GM18867 (cell line): ENCODE data around the gene ZNF341.

Source experiments
- ATAC-seq: cut with Tn5 transposase; IDR thresholded peaks from one replicate; pipeline ENCODE4 v1.9.1; 2021; ENCODE audit warnings: mild to moderate bottlenecking, moderate library complexity; ENCODE audit not compliant: unreplicated experiment

The ZNF341 gene

DNA sequence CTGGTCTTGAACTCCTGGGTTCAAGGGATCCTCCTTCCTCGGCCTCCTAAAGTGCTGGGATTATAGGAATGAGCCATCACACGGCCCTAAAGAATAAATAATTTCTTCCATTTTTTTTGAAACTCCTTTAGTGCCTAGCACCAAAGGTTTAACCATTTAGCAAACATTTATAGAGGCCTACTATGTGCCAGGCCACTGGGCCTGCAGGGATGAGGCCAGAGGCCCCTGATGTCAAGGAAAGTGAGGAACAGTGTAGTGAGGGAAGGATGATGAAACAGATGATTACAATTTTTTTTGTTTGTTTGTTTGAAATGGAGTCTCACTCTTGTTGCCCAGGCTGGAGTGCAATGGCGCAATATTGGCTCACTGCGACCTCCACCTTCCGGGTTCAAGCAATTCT lies 33.8 kb downstream of the ZNF341 start:
- no peak for ATAC-seq

DNA sequence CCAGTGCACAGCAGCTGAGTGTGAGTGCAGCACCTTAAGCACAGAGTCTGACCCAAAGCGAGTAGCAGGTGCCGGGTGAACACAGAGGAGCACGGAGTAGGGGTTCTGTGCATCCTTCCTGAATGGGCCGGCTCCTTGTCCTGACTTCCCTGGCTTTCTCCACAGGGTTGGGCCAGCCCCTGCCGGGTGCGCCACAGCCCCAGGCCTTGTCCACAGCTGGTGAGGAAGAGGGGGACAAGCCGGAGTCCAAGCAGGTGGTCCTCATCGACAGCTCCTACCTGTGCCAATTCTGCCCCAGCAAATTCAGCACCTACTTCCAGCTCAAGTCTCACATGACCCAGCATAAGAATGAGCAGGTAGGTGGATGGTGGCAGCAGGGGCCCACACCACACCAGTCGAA lies 34.9 kb downstream of the ZNF341 start:
- ATAC-seq, result no peak

DNA sequence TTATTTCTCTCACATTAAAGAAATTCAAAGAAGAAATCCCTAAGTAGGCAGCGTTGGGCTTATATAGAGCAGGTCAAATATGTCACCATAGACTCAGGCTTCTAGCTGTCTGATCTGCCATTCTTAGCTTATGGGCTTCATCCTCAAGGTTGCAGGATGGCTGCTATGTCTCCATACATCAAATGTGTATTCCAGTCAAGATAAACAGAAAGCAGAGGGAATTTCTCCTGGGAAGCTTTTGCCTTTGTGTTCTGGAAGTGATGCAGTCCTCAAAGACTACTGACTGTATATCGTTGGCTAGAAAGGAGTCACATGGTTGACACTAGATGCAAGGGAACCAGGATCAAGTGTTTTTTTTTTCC lies 36.0 kb downstream of the ZNF341 start:
- ATAC-seq, result no peak

DNA sequence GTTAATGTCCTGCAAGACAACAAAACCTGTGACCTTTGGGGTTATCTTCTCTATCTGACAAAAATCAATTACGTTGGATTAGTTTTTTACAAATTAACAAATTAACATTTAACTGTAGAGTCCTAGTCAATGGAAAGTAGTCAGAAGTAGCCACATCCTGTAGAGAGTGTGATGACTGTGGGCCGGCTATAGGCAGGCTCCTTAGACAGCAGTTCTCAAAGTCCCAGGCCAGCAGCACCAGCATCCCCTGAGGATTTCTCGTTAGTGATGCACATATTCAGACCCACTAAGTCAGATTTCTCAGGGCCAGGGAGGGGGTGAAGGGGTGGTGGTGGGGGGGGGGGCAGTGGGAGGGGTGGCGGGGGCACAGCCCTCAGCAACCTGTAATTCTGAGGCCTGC lies 37.2 kb downstream of the ZNF341 start:
- ATAC-seq, result no peak

DNA sequence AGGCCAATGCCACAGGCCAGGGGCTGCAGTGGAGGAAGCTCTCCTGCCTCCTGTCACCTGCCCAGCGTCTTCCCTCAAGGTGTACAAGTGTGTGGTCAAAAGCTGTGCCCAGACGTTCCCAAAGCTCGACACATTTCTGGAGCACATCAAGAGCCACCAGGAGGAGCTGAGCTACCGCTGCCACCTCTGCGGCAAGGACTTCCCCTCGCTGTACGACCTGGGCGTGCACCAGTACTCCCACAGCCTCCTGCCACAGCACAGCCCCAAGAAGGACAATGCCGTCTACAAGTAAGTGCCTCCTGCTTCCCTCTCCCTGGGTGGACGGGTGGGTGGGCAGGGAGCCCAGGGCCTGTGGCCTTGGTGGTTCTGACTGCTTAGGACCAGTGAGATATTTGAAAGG lies 38.2 kb downstream of the ZNF341 start:
- ATAC-seq, result no peak

DNA sequence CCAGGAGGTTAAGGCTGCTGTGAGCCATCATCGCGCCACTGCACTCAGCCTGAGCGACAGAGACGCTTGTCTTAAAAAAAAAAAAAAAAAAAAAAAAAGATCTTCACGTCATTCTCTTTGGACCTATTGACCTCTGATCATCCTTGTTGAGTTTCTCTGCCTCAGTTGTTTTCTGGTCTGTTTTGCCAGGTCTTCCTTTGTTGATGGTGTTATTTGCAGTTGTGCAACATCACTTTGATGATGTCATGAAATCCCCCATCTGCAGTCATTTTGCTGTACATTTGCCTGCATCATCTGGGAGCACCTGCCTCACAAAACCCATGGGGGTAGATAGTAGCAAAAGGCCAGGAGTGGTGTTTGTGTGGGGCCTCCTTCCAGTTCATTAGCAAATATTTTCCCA lies 40.1 kb downstream of the ZNF341 start:
- no peak for ATAC-seq

DNA sequence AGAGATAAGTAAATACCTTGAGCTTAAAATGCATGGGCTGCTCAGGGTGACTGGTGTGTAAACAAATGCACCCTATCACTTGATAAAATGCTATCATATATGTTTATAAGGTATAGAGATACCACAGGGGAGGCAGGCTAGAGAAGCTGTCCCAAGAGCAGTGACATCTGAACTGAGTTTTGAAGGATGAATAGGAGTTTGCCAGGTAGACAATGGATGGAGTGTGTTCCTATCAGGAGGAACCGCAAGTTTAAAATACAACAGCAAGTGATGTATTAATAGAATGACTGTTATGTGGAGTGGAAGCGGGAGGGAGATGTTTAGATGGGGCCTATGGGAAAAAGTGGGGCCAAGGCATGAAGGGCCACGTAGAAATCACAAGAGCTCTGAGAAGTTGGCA lies 40.6 kb downstream of the ZNF341 start:
- ATAC-seq, result no peak

DNA sequence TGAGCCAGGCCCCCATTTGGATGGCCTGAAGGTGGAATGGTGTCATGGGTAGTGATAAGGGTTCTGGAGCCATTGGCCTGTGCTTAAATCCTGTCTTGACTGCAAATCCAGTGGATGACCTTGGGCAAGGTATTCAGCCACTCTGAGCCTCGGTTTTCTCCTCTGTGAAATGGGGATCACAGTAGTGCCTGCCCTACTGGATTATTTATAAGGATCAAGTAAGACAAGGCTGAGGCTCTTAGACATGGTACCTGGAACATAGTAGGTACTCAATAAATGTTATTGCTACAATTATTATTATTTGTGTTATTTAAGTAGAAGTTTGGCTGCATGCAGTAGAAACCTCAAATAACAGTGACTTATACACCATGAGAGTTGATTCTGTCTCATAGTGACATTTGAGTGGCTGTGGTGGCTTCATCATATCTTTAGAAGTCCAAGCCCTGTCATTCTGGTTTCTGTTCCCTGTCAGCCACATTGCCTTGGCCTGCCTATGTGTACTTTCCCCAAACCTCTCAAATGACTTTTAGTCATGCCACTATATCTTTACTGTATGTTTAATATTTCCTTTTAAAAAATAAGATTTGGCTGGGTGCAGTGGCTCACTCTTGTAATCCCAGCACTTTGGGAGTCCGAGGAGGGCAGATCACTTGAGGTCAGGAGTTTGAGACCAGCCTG lies 41.8 kb downstream of the ZNF341 start:
- ATAC-seq, result peak; percentile 61

DNA sequence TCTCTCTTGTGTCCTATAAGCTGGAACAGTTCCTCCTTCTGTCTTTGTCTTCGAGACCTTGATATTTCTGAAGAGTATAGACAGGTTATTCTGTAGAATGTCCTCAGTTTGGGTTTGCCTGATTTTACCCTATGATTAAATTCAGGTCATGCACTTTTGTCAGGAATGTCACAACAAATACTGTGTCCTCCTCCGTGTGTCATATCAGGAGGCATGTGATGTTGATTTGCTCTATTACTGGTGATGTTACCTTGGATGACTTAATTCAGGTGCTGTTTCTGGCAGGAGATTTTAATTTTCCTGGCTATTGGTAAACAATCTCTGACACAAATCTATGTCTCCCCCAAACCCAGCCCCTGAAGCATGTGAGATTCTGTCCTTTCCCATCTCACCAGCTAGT lies 46.0 kb downstream of the ZNF341 start:
- ATAC-seq, result no peak

DNA sequence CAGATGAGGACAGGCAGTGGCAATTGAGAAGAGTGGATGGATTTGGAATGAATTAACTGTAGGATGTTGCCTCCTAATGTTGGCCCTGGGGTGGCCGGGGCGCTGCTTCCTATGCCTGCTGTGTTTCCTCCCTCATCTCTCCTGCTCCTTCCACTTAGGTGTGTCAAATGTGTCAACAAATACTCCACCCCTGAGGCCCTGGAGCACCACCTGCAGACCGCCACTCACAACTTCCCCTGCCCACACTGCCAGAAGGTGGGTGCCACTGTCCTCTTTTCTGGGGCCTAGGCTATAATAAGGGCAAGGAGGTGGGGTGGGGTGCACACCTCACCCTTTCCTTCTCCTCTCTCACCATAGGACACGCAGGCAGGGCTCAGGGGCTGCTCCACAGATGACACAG lies 49.3 kb downstream of the ZNF341 start:
- no peak for ATAC-seq

DNA sequence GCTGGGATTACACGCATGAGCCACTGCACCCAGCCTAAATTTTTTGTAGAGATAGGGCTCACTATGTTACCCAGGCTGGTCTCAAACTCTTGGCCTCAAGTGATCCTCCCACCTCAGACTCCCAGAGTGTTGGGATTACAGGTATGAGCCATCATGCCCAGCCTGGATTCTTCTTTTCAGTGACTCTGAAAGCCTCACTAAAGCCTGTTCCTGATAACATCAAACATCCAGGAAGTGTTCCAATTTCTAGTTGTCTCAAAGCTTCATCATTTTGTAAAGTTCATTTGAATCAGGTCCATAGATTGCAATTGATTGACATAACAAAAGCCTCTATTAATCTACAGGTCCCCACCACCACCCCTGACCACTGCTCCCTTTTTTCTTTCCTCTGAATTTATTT lies 50.1 kb downstream of the ZNF341 start:
- no peak for ATAC-seq

DNA sequence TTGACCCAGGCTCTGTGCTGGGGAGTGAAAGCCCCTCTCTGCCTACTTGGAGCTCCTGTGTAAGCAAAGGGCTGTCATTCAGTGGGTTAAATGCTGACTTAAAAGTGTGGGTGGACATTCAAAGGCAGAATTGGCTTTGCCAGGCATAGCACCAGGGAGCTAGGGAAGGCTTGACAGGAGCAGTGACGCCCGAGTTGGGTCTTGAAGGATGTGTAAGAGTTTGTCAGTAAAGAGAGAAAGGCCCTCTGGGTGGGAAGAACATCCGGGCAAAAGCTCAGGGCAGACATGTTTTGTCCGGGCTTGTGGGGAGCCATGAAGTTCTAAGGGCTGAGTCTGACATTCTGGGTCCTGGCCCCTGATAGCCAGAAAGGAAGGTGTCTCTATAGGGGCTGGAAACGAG lies 51.5 kb downstream of the ZNF341 start:
- no peak for ATAC-seq

DNA sequence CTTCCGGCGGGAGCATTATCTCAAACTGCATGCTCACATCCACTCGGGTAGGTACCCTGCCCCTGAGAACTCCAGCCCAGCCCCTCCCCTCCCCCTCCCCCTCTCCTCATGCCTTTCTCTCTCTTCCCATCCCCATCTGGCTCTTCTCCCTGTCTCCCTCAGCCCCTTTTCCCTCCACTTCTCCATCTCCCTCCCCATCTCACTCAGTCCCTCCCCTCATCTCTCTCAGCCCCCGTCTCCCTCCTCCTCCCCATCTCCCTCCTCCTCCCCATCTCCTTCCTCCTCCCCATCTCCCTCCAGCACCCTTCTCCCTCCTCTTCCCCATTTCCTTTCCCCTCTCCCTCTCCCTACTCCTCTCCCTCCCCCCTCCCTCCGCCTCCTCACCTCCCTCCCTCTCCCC lies 52.0 kb downstream of the ZNF341 start:
- ATAC-seq, result no peak

DNA sequence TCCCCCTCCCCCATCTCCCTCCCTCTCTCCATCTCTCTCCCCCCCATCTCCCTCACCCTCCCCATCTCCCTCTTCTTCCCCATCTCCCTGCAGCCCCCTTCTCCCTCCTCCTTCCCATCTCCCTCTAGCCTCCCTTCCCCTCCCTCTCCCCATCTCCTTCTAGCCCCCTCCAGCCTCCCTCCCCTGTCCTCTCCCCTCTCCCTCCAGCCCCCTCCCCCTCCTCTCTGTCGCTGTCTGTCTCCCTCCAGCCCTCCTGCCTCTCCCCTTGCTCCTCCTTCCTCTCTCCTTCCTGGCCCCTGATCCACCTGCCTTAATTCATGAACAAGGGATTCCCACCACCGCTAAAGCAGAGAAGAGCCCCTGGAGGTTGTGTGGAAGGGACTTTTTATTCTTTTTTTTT lies 52.4 kb downstream of the ZNF341 start:
- ATAC-seq, result no peak

DNA sequence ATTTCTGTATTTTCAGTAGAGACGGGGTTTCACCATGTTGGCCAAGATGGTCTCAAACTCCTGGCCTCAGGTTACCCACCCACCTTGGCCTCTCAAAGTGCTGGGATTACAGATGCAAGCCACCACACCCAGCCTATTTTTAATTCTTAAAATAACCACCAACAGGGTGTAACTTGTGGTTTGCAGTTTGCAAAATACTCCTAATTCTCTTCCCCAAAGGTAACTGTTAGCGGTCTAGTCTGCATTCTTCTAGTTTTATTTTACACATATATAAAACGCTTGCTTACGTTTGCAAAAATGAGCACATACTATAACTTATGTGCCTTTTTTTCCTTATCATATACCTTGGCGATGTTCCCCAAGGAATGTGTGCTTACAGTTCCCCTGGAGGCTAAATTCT lies 53.7 kb downstream of the ZNF341 start:
- no peak for ATAC-seq

DNA sequence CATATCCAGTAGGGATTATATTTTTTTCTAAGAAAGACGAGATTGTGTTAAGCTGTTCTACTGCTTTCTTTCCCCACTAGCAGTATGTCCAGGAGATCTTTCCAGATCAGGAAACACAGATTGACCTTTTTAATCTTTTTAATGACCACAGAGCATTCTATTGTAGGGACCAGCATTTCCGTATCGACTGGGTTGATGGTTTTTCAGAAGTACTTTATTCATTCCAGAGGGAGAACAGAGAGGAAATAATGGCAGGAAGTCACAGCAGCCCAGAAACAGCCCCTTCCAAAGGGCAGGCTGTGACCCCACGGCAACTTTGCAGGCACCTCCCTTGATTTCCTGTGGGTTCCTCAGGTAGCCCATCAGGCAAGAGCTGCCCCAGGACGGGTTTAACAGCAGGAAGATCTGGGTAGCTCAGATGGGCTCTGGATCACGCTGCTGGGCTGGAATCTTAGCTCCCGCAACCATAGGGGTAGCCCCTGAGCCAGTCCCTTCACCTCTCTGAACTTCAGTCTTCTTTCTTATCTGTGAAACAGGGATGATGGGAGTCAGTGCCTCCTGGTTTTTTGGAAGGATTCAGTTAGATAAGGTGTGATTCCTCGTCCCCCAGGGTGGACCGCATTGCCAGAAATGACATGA lies 55.6 kb downstream of the ZNF341 start:
- ATAC-seq, result no peak

DNA sequence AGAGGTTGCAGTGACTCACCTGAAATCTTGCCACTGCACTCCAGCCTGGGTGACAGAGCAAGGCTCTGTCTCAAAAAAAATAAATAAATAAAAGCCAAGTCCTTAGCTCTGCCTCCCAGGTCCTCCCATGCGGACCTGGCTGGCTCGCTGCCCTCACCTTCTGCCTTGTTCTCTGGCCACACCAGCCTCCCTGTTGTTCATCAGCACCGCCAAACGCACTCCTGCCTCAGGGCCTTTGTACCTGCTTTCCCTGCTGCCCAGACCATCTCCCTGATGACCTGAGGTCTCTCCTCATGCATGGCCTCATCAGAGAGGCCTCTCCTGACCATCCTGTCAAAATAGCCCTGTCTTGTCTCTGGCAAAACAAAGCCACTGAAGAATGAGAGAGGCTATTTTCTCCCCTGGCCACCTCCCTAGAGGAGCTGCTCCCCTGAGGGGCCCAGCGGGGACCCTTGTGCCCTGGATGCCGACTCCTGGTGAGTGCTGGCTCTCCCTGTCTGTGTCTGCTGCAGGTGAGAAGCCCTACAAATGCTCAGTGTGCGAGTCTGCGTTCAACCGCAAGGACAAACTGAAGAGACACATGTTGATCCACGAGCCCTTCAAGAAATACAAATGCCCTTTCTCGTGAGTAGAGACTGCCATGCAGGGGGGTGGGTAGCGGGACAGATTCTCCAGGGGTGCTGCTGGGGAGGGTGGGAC lies 56.7 kb downstream of the ZNF341 start:
- no peak for ATAC-seq

DNA sequence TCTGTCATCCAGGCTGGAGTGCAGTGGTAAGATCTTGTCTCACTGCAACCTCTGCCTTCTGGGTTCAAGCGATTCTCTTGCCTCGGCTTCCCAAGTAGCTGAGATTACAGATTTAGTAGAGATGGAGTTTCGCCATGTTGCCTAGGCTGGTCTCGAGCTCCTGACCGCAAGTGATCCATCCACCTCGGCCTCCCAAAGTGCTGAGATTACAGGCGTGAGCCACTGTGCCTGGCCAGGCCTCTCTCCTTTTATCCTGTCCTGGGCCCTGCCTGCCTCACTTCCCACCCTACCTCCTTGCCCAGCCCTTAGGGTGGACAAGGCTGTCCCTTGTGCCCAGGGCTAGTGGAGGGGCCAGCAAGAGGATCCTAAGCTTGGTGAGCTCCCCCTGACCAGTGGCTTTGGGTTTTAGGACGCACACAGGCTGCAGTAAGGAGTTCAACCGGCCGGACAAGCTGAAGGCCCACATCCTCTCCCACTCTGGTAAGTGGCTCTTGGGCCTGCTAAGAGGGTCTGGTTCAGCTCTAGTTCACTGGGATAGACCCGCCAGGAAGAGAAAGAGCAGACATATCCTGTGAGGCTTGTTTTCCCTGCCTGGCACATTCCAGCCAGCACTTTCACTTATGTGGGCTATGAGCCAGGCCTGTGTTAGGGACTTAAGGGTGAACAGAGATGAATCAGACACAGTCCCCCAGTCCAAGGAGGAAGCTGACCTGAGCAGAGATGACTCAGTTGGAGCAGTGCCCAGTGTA lies 57.5 kb downstream of the ZNF341 start:
- no peak for ATAC-seq

DNA sequence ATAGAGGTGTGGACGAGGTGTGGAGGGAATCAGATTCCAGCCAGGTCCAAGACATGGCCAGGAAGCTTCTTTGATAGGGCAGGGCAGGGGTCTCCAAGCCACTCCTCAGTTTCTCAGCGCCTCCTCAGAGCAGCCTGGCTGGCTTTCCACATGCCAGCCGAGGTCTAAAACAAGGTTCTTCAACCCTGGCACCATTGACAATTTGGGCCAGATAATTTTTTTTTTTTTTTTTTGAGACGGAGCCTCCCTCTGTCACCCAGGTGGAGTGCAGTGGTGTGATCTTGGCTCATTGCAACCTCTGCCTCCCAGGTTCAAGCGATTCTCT lies 58.0 kb downstream of the ZNF341 start:
- ATAC-seq, result no peak

DNA sequence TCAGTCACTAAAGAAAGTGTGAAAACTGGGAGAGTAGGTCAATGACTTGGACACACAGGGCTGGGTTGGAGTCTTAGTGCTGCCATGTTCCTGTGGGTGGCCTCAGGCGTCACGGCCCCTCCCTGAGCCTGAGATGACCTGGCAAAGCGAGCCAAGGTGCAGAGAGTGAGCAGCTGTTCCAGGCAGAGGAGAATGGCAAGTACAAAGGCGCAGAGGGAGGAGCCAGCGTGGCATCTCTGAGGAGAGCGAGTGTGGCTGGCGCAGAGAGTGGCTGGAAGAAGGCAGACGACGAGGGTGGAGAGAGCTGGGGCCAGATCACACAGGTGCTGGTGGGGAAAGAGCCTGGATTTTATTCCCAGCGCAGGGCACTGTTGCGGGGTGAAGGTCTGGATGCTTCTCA lies 58.8 kb downstream of the ZNF341 start:
- ATAC-seq, result no peak

DNA sequence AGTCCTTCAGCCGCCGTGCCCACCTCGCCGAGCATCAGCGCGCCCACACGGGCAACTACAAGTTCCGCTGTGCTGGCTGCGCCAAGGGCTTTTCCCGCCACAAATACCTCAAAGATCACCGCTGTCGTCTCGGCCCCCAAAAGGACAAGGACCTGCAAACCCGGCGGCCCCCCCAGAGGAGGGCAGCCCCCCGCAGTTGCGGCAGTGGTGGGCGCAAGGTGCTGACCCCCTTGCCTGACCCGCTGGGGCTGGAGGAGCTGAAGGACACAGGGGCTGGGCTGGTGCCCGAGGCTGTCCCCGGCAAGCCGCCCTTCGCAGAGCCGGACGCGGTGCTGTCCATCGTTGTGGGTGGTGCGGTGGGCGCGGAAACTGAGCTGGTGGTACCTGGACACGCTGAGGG lies 59.2 kb downstream of the ZNF341 start:
- ATAC-seq, result no peak

DNA sequence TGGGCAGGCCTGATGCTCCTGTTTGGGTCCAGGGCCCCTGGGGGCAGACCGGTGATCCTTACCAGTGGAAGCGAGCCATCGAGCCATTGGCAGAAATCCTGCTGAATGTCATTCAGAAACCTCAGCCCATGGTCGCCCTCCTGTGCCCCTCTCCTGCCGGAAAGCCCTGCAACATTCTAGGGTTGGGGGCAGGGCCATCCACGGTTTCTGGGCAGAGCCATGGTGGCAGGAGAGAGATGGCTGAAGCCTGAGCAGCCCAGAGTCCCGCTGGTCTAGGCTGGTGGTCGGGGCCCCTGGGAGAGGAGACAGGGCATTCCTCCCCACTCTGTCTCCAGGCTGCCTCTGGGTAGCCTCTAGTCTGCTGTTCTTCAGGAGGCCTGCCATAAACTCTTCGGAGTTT lies 59.7 kb downstream of the ZNF341 start:
- no peak for ATAC-seq
